ENCODE measurements around the gene IGSF6. TPM values are rescaled to one million over a fixed set of nuclear protein-coding genes. Genes with fewer than 3 reads are reported as not detected.

Gene IGSF6
- total RNA-seq, 1 donor from 2014 or later, result 88.4 TPM

GRCh38 chr16:21599122-21600030, 53.0 kb downstream of the IGSF6 start, which contains the start of gene METTL9:
METTL9 (plus strand) TSS chr16:21599577; CDS start chr16:21599734, 157 bp downstream.
- Histone ChIP-seq H3K27me3 (no peaks in the 10 kb centered on the region), H3K4me1 (peaks cover 30% of the 10 kb centered on the region), H3K4me3 (peak within 1 kb of the TSS; percentile 82), H3K36me3 (no peaks in the 10 kb centered on the region), H3K27ac (peak within 1 kb of the TSS; percentile 94), H3K9me3 (no peaks in the 10 kb centered on the region)
- TF ChIP-seq CTCF (IDR thresholded peaks at IDR 0.05), result peak; percentile 2
- intact Hi-C loops (cut with DNase I), result no loop called here
- DNase-seq (peak; percentile 97), ATAC-seq (peak; percentile 99)

- ATAC-seq, result no peak
These were observed 53.7 kb downstream of the IGSF6 start for GRCh38 chr16:21598701-21599121.

GRCh38 chr16:21598206-21598605, 54.2 kb downstream of the IGSF6 start:
- peaks cover 21% of the 10 kb centered on the region for H3K4me1 ChIP-seq
- intact Hi-C loops (cut with DNase I), result no loop called here
- no peaks in the 10 kb centered on the region for H3K36me3 ChIP-seq
- DNase-seq (no peak), ATAC-seq (no peak)
- no peak for TF ChIP-seq CTCF (IDR thresholded peaks at IDR 0.05)
- peak overlapping the region; percentile 94 for H3K27ac ChIP-seq
- no peaks in the 10 kb centered on the region for H3K9me3 ChIP-seq
- H3K4me3 ChIP-seq, result peak overlapping the region; percentile 82
- no peaks in the 10 kb centered on the region for H3K27me3 ChIP-seq

More at GRCh38 chr16:21598701-21599121, 53.7 kb downstream of the IGSF6 start:
- peak overlapping the region; percentile 94 for H3K27ac ChIP-seq
- H3K4me1 ChIP-seq, result peaks cover 23% of the 10 kb centered on the region
- no peaks in the 10 kb centered on the region for H3K27me3 ChIP-seq
- no peak for TF ChIP-seq CTCF (IDR thresholded peaks at IDR 0.05)
- peak overlapping the region; percentile 82 for H3K4me3 ChIP-seq
- H3K36me3 ChIP-seq, result no peaks in the 10 kb centered on the region
- no peaks in the 10 kb centered on the region for H3K9me3 ChIP-seq
- intact Hi-C loops (cut with DNase I), result no loop called here
- no peak for DNase-seq

- Histone ChIP-seq H3K9me3 (no peaks in the 10 kb centered on the region), H3K27ac (no peak overlapping the region), H3K4me3 (no peak overlapping the region), H3K36me3 (no peaks in the 10 kb centered on the region), H3K4me1 (peaks cover 21% of the 10 kb centered on the region), H3K27me3 (no peaks in the 10 kb centered on the region)
- TF ChIP-seq CTCF (IDR thresholded peaks at IDR 0.05), result no peak
- intact Hi-C loops (cut with DNase I), result no loop called here
- ATAC-seq, result no peak
- no peak for DNase-seq
These were observed 54.8 kb downstream of the IGSF6 start for GRCh38 chr16:21597561-21598030.

GRCh38 chr16:21593530-21594289, 58.7 kb downstream of the IGSF6 start:
- H3K4me3 ChIP-seq, result no peak overlapping the region
- TF ChIP-seq CTCF (IDR thresholded peaks at IDR 0.05), result no peak
- no peak overlapping the region for H3K27ac ChIP-seq
- no peaks in the 10 kb centered on the region for H3K27me3 ChIP-seq
- ATAC-seq (no peak), DNase-seq (no peak)
- no peaks in the 10 kb centered on the region for H3K9me3 ChIP-seq
- H3K36me3 ChIP-seq, result no peaks in the 10 kb centered on the region
- intact Hi-C loops (cut with DNase I), result no loop called here
- H3K4me1 ChIP-seq, result peaks cover 12% of the 10 kb centered on the region
